Measurements from ENCODE around the gene MUL1. TPM values are rescaled to one million over a fixed set of nuclear protein-coding genes. Genes with fewer than 3 reads are reported as not detected.

The MUL1 gene
- total RNA-seq, 1 donor from 2014 or later, result 36.6 TPM

DNA sequence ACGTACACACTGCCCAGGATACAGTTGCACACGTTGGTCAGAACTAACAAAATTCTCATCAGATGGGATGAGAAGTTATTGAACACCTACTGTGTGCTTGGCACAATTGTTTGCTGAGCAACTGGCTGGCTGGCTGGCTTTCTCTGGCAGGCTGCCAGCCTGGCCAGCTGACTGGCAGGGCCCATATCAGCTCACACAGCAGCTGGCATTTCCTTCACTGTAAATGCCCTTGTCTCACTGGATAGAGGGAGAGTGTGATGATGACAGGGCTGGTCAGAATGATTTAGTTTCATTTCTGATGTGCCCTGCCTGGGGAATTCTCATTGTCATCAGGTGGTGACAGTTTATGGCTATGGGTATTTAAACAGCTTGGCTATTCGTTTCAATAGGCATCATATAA lies 37.8 kb downstream of the MUL1 start:
- DNase-seq (ENCODE audit: low spot score), result no peak

DNA sequence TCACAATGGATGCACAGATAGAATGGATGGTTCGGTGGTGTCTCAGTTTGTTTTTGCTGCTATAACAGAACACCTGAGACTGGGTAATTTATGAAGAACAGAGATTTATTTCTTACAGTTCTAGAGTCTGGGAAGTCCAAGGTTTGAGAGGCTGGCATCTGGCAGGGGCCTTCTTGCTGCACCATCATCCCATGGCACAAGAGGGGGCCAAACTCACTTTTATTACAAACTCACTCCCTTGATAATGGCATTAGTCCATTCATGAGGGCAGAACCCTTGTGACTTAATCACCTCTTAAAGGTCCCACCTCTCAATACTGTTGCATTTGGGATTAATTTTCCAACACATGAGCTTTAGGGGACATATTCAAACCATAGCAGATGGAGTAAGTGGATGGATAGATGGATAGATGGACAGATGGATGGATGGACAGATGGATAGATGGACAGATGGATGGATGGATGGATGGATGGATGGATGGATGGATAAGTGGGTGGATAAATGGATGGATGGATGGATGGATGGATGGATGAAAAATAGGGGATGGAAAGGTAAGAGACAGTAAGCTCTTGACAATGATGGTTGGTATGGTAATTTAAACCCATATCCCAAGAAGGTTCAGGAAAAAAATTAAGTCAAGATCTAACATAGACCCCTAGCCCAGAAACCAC lies 38.4 kb downstream of the MUL1 start:
- no peak for DNase-seq (ENCODE audit: low spot score)

DNA sequence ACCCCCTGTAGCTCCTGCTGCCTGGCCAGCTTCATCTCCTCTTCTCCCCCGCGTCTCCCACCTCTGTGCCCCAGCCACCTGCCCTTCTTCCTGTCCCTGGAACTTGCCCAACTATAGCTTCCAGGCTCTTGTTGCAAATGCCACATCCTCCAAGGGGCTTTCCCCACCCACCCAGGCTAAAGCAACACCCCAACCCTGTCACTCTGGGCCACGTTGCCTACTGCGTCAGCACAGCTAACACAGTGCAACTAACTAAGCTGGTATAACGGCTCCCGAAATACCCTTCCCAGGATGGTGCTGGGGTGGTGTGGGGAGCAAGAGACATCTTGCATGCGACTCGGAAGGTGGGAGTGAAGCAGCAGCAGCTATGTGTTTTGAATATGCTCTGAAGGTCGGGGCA lies 41.7 kb downstream of the MUL1 start:
- DNase-seq (ENCODE audit: low spot score), result no peak

DNA sequence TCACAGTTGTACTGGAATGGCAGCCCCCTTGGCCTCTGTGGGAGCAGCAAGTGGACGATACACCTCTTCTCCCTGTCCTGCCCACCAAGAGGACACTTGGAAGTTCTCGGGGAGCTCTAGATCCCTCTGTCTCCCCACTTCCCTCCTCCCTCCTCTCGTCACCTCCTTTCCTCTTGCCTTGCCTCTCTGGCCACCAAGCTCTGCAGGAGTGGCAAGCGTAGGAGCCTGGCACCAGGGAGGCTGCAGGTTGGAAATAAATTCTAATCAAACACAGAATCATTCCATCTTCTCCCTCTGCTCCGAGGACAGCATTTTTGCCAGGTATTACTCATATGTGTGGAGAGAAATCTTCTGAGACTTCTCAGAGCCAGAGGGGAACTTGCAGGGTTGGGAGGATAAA lies 42.8 kb downstream of the MUL1 start:
- DNase-seq (ENCODE audit: low spot score), result no peak

DNA sequence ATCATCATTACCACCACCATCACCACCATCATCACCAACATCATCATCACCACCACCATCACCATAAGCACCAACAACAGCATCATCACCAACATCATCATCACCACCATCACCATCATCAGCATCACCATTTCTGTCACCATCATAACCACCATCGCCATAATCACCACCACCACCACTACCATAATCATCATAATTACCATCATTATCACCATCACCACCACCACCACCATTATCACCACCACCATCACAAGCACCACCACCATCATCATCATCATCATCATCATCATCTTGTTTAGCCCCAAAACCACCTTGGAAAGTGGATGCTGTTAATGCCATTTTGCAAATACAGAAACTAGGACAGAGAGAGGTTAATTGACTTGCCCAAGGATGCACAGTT lies 44.4 kb downstream of the MUL1 start:
- no peak for DNase-seq (ENCODE audit: low spot score)

DNA sequence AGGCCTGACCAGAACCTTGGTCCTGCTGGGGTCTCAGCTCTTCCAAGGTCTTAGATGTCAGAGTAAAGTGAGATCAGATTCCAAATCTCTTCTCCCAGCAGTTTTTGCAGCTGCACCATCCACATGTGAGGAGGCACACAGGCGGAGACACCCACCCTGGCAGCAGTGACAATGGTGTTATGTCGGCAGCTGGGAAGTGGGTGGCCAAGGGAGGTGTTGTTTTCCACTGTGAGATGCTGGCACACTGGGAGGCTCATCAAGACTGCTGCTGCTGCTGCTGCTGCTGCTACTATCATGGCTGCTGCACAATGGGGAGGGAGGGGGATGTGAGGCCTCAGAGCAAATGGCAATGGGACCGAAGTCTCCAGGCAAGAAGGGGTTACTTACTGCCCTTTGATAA lies 45.6 kb downstream of the MUL1 start:
- no peak for DNase-seq (ENCODE audit: low spot score)

DNA sequence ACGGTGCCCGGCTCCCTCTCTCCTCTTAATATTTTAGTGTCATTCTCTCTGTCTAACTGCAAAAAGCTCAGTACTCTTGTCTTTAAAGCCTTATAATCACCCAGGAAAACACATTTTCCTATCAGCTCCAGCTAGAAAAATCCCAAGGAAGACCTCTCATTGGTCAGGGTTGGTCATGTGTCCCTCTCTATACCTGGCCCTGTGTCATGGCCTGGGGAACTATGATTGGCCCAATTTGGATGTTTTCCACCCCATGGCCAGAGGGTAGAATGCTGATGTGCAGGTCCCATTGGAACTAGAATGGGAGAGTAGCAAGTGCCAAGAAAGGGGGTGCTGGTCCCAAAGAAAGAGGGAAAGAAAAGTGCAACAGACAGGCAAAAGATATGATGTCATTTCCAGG lies 49.2 kb downstream of the MUL1 start:
- DNase-seq (ENCODE audit: low spot score), result no peak

DNA sequence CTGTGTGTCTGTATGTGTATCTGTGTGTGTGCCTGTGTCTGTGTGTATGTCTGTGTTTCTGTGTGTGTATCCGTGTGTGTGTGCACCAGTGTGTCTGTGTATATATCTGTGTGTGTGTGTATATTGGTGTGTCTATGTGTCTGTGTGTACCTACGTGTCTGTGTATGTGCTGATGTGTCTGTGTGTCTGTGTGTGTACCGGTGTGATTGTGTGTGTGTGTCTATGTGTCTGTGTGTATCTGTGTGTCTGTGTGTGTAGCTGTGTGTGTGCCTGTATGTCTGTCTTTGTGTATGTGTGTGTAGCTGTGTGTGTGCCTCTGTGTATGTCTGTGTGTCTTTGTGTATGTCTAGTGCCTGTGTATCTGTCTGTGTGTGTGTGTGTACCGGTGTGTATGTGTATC lies 53.9 kb downstream of the MUL1 start:
- DNase-seq (ENCODE audit: low spot score), result no peak

DNA sequence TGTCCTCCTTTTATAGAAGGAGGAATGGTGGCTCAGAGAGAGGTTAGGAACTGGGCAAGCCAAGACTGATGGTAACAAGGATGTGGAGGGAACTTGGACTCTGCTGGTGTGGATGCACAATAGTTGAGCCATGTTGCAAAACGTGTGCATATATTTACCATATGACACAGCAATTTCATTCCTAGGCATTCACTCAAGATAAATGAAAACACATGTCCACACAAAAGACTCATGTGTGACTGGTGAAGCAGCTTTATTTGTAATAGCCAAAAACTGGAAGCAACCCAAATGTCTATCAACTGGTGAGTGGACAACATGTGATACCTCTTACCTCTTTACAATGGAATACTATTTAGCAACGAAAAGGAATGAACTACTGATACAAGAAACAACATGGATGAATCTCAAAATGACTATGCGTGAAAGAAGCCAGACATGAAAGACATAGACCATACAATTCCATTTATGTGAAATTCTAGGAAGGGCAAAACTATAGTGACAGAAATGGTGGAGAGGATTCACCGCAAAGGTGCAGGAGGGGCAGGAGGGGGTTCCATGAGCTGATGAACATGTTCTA lies 58.1 kb downstream of the MUL1 start:
- no peak for DNase-seq (ENCODE audit: low spot score)

Other genes with a start within 250 kb of the MUL1 start
- 2.1 TPM for gene VWA5B1, start 217.3 kb downstream of the MUL1 start, total RNA-seq
- 140 TPM for gene CAMK2N1, start 21.9 kb downstream of the MUL1 start, total RNA-seq
- gene FAM43B, start 44.4 kb upstream of the MUL1 start, total RNA-seq, result 0.52 TPM
- 1.6 TPM for gene CDA, start 80.9 kb upstream of the MUL1 start, total RNA-seq
- 72.9 TPM for gene PINK1, start 125.3 kb upstream of the MUL1 start, total RNA-seq
- gene DDOST, start 153.2 kb upstream of the MUL1 start, total RNA-seq, result 200 TPM
- 4.7 TPM for gene KIF17, start 209.9 kb upstream of the MUL1 start, total RNA-seq
- 0.23 TPM for gene SH2D5, start 224.6 kb upstream of the MUL1 start, total RNA-seq